HG03442 (cell line): Measurements from ENCODE around the gene RAPGEF4.
"Not testable (repeated sequence)": the region's sequence is repeated elsewhere in the genome, so short reads cannot be mapped to it uniquely, and the experiment has no call there.

Source experiments
- ATAC-seq: cut with Tn5 transposase; IDR thresholded peaks from one replicate; pipeline ENCODE4 v1.9.1; 2021; ENCODE audit warnings: mild to moderate bottlenecking, moderate library complexity; ENCODE audit not compliant: unreplicated experiment

Gene RAPGEF4

DNA sequence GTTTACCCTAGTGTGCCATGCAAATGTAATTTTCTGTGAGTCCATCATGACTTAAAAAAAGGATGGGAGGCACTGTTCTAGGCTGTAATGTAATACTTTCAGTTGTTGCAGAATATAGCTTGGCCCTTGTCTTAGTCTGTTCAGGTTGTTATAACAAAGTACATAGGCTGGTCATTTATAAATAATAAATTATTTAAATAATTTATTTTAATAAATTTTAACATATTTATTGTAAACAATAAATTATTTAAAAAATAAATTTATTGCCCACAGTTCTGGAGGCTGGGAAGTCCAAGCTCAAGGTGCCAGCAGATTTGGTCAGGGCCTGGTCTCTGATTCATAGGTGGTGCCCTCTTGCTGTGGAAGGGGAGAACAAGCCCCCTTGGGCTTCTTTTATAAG lies 35.2 kb downstream of the RAPGEF4 start:
- ATAC-seq, result no peak

DNA sequence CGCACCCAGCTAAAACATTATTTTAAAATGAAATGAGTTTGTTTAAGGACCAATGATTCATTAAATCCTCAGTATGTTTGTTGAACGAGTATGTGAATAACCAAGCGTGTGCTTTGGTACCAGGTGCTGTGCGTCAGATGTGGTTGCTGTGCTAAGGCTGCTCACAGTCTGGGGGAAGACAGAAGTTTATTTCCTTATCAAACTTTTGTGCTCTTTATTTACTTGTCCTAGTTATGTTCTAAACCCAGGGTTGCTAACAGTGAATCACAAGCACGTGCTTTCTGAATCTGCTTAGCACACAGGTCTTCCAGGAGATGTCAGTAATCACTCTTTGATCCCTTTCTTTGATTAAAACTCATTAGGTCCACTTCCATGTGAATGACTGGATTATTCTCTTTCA lies 37.0 kb downstream of the RAPGEF4 start:
- ATAC-seq, result no peak

DNA sequence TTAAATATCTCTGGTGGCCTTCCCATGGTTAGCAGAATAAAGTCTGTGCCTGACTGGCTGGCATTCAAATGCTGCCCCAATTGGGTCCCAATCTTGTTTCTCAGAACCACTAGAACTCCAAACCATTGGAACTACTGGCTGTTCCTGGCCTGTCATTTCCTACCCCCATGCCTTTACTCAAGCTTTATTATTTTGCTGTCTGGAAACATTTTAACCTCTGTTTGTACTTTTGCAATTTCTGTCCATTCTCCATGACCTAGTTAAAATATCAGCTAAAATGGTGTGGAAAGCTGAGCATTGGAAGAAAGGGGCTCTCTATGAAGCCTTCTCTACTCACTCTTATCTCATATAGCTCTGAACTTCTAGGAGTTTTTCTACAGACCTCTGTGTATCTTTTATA lies 38.7 kb downstream of the RAPGEF4 start:
- no peak for ATAC-seq

DNA sequence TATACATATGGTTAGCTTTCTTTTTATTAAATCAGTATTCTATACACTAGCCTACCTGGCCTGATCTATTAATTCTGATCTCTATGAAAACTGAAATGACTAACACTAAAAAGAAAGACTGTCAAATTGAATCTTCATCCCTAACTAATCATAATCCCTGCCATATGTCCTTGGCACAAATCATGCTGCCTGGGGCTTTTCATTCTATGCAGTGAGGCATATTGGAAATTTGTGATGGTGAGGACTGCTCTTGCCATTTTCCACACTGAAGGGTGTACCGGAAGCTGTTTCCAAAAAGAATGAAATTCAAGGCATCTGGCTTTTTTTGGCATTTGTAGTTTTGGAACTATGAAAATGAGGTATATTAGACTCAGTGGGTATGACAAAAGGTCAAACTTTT lies 39.7 kb downstream of the RAPGEF4 start:
- ATAC-seq, result no peak

DNA sequence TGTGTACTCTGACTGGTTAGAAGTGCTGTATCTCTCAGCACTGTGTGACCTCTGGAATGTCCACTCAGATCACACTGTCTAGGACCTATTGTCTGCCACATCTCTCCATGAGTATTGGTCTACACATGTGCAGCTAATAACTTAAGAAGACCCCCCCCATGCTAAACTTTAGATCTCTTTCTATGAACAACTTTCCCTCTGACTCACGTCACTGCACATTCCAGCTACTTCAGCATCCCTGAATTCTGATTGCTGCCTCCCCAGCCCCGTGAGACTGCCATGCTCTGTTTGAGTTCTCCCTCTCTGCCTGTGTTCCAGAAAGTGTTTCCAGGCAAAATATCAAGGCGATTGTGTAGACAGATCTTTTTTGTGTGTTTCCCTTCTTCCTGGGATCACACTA lies 41.8 kb downstream of the RAPGEF4 start:
- no peak for ATAC-seq

DNA sequence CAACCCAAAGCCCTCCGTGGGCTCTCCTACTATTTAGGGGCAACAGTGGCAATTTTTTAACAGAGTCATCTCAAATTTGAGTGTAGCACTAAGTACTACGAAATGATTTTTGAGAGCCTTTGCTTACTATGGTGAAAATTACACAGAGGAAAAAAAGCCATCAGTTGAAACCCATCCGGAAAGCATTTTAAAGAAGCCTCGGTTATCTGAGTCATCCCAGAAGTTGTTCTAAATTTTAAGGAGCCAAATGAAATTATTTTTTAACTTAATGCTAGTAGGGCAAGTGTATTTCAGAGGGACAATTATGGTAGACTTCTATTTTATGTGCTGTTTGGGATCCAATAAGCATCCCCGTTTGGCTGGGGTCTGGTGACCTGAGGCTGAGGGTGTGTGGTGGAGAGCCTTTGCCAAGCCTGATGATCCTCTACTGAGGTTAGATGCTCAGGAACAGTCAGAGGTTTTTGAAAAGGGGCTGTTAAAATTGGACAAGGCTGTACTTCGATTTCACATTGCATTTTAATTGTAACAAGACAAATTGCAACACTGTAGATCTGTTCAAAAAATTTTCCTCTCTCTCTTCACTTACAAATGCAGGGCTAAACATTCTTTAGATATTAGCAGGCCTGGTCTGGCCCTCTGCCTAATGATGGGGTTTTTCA lies 47.0 kb downstream of the RAPGEF4 start:
- ATAC-seq, result no peak

DNA sequence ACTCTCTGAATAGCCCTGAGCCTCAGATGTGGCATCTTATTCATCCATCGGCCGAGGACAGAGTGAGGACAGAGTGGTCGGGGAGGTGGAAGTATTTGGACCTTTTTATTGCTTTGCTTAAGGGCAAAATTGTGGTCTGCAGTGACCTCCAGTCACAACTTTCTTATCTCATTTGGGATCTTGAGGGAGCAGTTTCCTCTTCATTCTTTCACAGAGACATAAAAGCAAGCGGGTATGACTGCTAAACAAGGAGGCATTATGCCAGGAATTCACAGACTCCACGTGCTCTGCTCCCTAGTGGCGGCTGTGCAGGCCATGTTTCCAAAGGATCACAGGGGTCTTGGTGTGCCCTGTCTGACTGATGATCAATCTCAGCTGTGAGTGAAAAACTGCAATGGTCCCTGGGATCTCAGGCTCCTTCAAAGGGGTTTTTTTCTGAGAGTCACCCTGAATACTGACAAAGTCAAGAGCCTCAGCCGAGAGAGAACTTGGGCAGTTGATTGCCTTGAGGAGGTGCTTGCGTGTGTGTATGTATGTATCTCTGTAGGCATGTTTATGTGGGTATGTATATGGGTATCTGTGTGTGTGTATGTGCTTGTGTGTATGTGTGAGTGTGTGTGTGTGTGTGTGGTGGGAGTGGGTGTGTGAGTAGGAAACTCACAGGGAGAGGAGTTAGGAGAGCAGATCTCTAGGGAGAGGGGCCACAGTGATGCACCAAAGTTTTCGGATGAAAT lies 47.7 kb downstream of the RAPGEF4 start:
- ATAC-seq, result no peak

DNA sequence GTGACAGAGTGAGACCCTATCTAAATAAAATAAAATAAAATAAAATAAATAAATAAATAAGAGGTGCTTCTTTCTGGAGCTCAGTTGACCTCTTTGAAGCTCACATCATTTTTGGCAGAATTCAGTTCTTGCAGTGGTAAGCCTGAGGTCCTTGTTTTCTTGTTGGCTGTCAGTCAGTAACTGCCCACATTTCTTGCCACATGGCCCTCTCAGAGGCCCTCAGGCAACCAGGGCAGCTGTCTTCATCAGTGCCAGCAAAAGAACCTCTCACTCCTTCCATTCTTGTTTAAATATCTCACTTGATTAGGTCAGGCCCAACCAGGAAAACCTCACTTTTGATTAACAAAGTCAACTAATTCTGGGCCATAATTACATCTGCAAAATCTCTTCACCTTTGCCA lies 53.2 kb downstream of the RAPGEF4 start:
- no peak for ATAC-seq

DNA sequence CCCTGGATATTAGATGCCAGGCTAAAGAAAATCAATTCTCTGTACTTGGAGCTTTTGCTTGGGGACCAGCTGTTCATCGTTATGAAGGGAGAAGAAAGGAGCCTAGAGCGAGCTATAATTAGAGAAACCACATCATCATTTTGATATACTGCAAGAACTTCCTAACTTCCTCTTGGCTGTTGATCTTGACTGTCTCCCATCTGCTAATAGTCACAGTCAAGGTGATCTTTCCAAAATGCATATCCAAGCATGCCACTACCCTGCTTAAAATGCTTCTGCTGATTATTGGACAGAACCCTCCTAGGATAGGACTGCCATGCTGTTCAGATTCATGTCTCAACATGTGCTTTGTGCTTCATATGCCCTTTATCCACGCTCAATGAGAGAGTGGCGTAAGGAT lies 54.8 kb downstream of the RAPGEF4 start:
- no peak for ATAC-seq

DNA sequence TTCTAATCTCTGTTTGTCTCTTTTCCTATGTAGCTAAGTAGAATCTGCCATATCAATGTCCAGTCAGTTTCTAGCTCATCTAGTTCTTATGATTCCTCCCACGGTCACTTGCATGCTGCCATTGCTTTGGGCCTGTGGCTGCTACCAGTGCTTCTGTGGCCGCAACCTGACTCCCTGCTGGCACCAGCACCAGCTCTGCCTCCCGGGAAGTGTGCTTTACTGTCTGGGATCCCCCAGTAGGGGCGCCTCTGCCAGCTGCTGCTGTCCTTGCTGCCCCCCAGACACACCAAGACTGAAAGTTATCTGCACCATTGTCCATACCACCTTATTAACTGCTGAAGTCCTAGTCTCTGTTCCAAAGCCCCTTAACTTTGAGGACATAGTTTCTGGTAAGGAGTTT lies 56.3 kb downstream of the RAPGEF4 start:
- ATAC-seq, result no peak

DNA sequence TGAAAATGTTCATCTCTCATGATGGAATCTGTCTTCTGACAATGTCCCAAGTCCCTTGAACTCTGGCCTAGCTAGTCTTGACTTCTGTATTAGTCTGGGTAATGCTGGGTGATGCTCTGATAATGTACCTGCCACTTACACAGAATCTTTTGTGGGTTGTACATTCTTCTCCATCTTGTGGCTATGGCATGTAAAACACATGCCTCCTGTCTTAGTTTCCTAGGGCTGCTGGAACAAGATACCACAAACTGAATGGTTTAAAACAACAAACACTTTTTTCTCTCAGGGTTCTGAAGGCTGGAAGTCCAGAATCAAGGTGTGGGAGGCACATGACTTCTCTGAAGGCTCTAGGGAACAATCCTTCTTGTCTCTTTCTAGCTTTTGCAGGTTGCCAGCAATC lies 57.1 kb downstream of the RAPGEF4 start:
- no peak for ATAC-seq

DNA sequence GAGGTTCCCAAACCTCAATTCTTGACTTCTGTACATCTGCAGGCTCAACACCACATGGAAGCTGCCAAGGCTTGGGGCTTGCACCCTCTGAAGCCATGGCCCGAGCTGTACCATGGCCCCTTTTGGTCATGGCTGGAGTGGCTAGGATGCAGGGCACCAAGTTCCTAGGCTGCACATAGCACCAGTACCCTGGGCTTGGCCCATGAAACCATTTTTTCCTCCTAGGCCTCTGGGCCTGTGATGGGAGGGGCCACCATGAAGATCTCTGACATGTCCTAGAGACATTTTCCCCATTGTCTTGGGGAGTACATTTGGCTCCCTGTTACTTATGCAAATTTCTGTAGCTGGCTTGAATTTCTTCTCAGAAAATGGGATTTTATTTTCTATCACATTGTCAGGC lies 67.7 kb downstream of the RAPGEF4 start:
- ATAC-seq, result not testable (repeated sequence)

DNA sequence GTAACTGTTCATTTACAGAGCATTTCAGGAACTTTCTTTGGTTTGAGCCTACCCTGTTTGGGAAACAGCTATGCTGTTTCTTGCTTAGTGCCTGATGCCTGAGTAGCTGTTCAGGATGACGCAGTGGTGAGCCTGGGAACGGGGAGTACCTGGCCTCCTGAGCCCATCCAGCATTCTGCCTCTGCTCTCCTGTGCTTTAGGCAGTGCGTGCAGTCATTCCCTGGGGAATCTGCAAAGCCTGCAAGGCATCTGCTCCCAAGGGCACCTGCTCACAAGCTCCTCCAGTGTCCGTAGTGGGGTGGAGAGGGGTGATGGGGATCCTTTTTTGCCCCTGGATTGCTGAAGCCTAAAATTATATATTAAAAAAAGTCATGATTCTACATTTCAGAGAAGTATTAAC lies 68.8 kb downstream of the RAPGEF4 start:
- ATAC-seq, result no peak

DNA sequence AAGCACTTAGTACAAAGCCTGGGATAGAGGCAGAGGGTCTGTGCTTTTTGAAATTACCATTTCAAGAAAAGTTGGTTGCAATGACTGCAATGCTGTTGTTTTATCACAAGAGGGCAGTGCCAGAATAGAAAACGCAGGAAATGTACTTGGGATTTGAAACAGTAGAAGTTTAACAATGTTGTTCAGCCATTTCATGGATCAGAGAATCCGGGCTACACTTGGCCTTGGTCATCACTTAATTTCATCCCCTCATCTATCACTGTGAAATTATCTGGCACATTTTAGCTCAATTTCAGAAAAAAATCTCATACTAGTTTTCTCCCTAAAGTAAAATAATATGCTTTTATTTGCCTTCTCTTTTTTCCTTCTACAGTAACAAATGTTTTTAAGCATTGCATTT lies 70.8 kb downstream of the RAPGEF4 start:
- ATAC-seq, result no peak

DNA sequence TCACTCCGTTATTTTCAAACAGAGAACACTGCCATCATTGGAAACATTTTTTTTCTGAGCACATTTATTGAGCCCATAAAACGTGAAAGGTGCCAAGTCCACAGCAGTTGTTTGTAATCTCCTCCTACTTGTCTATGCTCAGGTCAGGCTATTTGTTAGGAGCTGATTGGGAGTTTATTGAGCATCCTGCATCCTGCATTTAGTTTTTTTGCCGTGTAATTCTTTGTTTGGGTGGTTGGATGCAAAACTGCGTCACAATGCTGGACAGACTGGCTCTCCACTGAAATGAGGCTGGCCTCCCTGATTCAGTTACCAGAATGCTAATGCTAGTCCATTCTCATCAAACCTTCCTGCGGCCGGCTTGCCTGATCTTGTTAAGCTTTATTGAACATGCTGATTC lies 71.4 kb downstream of the RAPGEF4 start:
- ATAC-seq, result no peak

DNA sequence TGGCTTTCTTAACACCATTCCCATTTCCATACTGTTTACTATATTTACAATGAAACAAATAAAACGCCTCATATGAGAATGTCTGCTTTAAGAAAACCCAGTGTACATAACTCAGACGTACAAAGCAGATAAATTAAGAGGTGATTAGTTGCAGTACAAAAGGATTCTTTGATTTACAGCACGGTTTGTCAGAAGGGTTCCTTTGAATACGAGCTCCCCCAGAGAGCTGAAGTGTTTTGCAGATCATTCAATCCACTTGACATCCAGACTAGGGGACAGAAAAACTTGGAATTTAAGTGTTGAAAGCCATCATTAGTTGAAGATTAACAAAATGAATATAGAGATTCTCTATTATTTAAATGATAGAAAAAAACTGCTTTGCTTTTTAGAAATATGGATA lies 72.5 kb downstream of the RAPGEF4 start:
- no peak for ATAC-seq

DNA sequence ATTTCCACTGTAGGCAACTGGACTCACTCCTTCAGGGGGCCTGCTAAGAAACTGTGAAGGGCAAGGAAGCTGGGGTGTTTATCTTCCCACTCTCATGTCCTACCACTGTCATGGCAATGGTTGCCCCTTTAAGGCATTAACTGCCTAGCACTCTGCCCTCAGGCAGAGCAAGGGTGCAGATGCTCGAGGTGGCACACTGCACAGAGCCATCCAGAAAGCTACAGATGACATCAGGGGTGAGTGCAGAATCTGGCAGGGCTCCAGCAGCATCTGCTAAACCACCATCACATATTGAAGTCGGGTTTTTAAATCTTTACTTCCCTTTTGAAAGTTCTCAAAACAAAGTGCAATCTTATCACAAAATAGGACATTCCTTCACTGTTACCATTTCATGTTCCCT lies 75.4 kb downstream of the RAPGEF4 start:
- no peak for ATAC-seq

DNA sequence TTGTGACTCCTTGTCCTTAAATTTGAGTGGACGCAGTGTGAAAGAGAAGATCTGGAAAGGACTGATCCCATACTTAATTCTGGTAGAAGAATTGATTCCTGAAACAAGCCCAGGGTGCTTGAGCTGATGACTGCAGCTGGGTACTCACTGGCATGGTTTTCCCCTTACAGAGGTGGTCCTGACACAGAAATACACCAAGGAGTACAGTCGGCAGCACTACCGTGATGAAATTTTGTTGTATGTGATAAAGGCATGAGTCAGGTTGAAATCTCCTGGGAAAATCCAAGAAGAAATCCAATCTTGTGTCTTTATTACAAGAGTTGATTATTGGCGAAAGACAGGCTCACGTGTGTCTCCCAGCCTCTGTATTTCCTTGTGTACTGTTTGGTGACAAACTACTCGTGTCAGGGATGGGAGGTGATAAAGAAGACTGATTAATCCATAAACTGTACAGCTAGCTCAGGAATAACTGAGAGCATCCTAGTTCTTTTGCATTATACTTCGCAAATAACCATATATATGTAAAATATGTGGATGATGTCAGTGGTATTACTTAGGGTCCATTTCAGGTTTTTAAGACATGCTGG lies 76.6 kb downstream of the RAPGEF4 start:
- no peak for ATAC-seq

DNA sequence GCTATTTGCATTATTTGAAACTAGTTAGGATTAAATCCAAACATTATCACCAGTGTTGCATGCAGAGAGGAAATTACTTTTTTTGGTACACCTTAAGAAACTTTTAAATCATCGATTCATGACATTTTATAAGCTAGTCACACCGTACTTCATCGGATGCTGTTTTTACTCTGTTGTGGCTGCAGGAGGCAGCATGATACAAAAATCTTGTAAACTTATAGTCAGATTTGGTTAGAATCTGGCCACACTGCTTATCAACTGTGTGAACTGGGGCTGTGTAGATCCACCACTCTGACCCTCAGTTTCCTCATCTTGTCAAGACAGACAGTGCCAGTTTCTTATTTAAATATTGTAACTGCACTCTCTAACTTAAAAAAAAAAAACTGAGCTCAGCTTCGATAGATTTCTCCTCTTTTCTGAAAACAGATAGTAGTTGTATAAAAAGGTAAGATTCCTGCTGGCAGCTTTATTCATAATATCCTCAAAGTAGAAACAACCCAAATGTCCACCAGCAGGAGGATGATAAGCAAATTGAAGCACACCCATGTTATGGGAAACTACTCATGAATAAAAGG lies 77.8 kb downstream of the RAPGEF4 start:
- ATAC-seq, result no peak

DNA sequence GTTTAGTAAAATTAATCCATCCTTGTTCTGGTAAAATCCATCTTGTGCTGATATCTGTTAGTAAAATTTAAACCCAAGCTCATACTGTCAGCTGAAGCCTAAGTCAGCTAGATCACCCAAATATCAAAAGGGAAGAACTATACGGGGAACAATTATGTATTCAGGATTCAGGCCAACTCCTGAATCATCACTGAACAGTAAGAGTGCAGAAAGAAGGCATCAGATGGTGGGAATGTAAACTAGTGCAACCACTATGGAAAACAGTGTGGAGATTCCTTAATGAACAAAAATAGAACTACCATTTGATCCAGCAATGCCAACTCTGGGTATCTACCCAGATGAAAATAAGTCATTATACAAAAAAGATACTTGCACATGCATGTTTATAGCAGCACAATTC lies 81.8 kb downstream of the RAPGEF4 start:
- ATAC-seq, result no peak

DNA sequence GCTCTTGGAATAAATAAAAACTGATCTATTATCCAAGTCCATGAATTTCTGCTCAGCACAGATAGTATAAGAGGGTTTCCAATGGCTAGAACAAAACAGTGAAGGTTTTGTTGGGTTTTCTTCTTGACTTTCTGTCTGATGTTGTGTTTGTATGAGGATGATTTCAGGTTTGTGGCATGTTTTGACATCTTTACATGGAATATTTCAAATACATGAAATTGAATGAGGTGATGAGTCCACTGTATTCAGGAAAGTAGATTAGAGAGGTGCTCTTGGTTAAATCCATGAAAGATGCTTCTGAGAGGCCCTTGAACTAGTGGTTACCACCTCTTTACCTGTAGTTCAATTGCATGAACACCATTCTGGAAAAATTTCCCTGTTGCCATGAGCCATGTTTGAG lies 84.3 kb downstream of the RAPGEF4 start:
- no peak for ATAC-seq
